ENCODE data around the gene OAF.

Gene OAF

GRCh38 chr11:120201653-120202052 lies 9.2 kb upstream of the OAF start:
- DNase-seq (ENCODE audit: low read depth, low spot score), result no peak

- no peak for DNase-seq (ENCODE audit: low read depth, low spot score)
Observed at GRCh38 chr11:120203626-120204025, 7.2 kb upstream of the OAF start.

GRCh38 chr11:120205596-120206161 lies 5.2 kb upstream of the OAF start:
- peak; percentile 71 for DNase-seq (ENCODE audit: low read depth, low spot score)

GRCh38 chr11:120207512-120207911 lies 3.3 kb upstream of the OAF start:
- DNase-seq (ENCODE audit: low read depth, low spot score), result no peak

- no peak for DNase-seq (ENCODE audit: low read depth, low spot score)
Observed at GRCh38 chr11:120208001-120208441, 2.8 kb upstream of the OAF start.

- peak; percentile 39 for DNase-seq (ENCODE audit: low read depth, low spot score)
Observed at GRCh38 chr11:120208777-120209176, 2.1 kb upstream of the OAF start.

- no peak for DNase-seq (ENCODE audit: low read depth, low spot score)
Observed at GRCh38 chr11:120209746-120210625, 846 bp upstream of the OAF start.

GRCh38 chr11:120211522-120212258 lies 858 bp downstream of the OAF start:
- DNase-seq (ENCODE audit: low read depth, low spot score), result peak; percentile 38

GRCh38 chr11:120212259-120212878 lies 1.5 kb downstream of the OAF start:
- DNase-seq (ENCODE audit: low read depth, low spot score), result no peak

GRCh38 chr11:120212926-120213325 lies 2.1 kb downstream of the OAF start:
- no peak for DNase-seq (ENCODE audit: low read depth, low spot score)

- DNase-seq (ENCODE audit: low read depth, low spot score), result no peak
Observed at GRCh38 chr11:120214581-120214980, 3.7 kb downstream of the OAF start.

GRCh38 chr11:120215634-120216033 lies 4.8 kb downstream of the OAF start:
- peak; percentile 58 for DNase-seq (ENCODE audit: low read depth, low spot score)

GRCh38 chr11:120216426-120217102 lies 5.7 kb downstream of the OAF start:
- no peak for DNase-seq (ENCODE audit: low read depth, low spot score)

GRCh38 chr11:120217526-120217925 lies 6.7 kb downstream of the OAF start:
- DNase-seq (ENCODE audit: low read depth, low spot score), result no peak

- no peak for DNase-seq (ENCODE audit: low read depth, low spot score)
Observed at GRCh38 chr11:120217941-120218694, 7.3 kb downstream of the OAF start.

- no peak for DNase-seq (ENCODE audit: low read depth, low spot score)
Observed at GRCh38 chr11:120218695-120219033, 7.8 kb downstream of the OAF start.

GRCh38 chr11:120219232-120219937 lies 8.6 kb downstream of the OAF start:
- DNase-seq (ENCODE audit: low read depth, low spot score), result no peak

GRCh38 chr11:120219938-120220746 lies 9.3 kb downstream of the OAF start:
- no peak for DNase-seq (ENCODE audit: low read depth, low spot score)

- no peak for DNase-seq (ENCODE audit: low read depth, low spot score)
Observed at GRCh38 chr11:120220747-120221037, 9.9 kb downstream of the OAF start.

All from astrocyte of the hippocampus (primary cell).